Endothelial cell (in vitro differentiated cells): Measurements from ENCODE around the gene C1orf35. TPM values are rescaled to one million over a fixed set of nuclear protein-coding genes. Genes with fewer than 3 reads are reported as not detected.
A peak's percentile ranks its signal among the peaks of the same experiment; 100 is the strongest.

Experiments used
- DNase-seq: peaks from one replicate; pipeline ENCODE4 v3.0.0; 2021; ENCODE audit warnings: low spot score
- H3K27ac Mint-ChIP-seq: one replicate; pipeline ENCODE4 v1.8.0; 2021; ENCODE audit warnings: mixed read lengths, inconsistent platforms; ENCODE audit not compliant: unreplicated experiment
- H3K27me3 Mint-ChIP-seq: one replicate; pipeline ENCODE4 v1.8.0; 2021; ENCODE audit warnings: mild to moderate bottlenecking, moderate library complexity, mixed read lengths, inconsistent platforms; ENCODE audit not compliant: unreplicated experiment
- H3K36me3 Mint-ChIP-seq: one replicate; pipeline ENCODE4 v1.8.0; 2021; ENCODE audit warnings: mild to moderate bottlenecking, low read depth, mixed read lengths, inconsistent platforms; ENCODE audit not compliant: unreplicated experiment
- H3K4me1 Mint-ChIP-seq: one replicate; pipeline ENCODE4 v1.8.0; 2021; ENCODE audit warnings: mild to moderate bottlenecking, mixed read lengths, inconsistent platforms; ENCODE audit not compliant: unreplicated experiment
- H3K4me3 Mint-ChIP-seq: one replicate; pipeline ENCODE4 v1.8.0; 2021; ENCODE audit warnings: mild to moderate bottlenecking, mixed read lengths, inconsistent platforms; ENCODE audit not compliant: unreplicated experiment
- H3K9me3 Mint-ChIP-seq: one replicate; pipeline ENCODE4 v1.8.0; 2021; ENCODE audit warnings: mixed read lengths, inconsistent platforms; ENCODE audit not compliant: unreplicated experiment
- total RNA-seq: library from RNA; stranded (reverse); fragmentation: NEBNext Ultra II Directional; extraction: Animal tissue kit (Norgen Biotek cat#: 25700); gene quantifications from one replicate; pipeline ENCODE4 v1.2.1, GENCODE V29; 2021; ENCODE audit not compliant: unreplicated experiment
- TF ChIP-seq, protein P1 (sequence below): fragments of 200-600 bp; sonication (generic); IDR thresholded peaks from one replicate; pipeline ENCODE4 v1.5.0; 2021; ENCODE audit warnings: antibody characterized with exemption; ENCODE audit not compliant: unreplicated experiment

Gene C1orf35
- total RNA-seq, 1 donor from 2014 or later = 23.2 TPM

DNA sequence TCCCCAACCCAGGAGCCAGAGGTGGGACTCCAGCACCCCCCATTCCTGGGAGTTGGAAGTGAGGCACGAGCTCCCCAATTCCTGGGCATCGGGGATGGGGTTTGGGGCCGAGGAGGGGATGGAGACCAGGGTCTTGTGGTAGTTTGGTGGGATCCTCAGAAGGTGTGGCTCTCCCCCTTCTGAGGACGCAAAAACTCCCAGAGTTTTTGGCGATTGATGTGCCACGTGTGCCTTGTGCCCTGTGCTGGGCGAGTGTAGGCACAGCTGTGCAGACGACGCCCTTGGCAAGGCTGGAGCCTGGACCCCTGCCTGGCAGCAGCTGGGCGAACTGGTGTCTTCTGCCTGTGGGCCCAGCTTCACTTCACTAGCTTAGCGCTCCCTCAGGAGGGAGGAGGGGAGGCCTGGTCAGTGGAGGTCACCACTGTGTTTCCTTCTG lies 39.6 kb upstream of the C1orf35 start:
- Mint-ChIP-seq H3K27ac (no peak overlapping the region), H3K27me3 (peaks cover 11% of the 10 kb centered on the region), H3K4me1 (peaks cover 25% of the 10 kb centered on the region), H3K9me3 (no peaks in the 10 kb centered on the region), H3K4me3 (peak overlapping the region; percentile 65), H3K36me3 (peaks cover 8% of the 10 kb centered on the region)
- TF ChIP-seq, protein P1, sequence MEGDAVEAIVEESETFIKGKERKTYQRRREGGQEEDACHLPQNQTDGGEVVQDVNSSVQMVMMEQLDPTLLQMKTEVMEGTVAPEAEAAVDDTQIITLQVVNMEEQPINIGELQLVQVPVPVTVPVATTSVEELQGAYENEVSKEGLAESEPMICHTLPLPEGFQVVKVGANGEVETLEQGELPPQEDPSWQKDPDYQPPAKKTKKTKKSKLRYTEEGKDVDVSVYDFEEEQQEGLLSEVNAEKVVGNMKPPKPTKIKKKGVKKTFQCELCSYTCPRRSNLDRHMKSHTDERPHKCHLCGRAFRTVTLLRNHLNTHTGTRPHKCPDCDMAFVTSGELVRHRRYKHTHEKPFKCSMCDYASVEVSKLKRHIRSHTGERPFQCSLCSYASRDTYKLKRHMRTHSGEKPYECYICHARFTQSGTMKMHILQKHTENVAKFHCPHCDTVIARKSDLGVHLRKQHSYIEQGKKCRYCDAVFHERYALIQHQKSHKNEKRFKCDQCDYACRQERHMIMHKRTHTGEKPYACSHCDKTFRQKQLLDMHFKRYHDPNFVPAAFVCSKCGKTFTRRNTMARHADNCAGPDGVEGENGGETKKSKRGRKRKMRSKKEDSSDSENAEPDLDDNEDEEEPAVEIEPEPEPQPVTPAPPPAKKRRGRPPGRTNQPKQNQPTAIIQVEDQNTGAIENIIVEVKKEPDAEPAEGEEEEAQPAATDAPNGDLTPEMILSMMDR = no peak
- no peak for DNase-seq

DNA sequence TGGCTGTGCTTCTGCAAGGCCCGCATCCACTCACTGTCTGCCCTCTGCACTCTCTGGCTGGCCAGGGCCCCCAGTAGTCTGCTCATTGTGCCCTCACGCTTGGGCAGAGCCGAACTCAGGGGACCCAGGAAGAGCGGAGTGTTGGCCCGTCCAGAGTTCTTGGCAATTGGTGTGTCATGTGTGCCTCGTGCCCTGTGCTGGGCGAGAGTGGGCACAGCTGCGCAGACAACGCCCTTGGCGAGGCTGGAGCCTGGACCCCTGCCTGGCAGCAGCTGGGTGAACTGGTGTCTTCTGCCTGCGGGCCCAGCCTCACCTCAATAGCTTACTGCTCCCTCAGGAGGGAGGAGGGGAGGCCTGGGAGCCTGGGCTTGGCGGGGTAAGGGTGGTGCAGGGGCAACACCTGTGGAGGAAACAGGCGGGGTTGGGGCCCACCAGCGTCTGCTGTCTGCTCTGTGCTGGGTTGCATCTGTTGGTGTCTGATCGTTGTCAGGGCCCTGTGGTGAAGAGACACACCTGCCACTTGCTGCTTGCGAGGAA lies 39.1 kb upstream of the C1orf35 start:
- Mint-ChIP-seq H3K27me3 (peaks cover 11% of the 10 kb centered on the region), H3K36me3 (peaks cover 8% of the 10 kb centered on the region), H3K9me3 (no peaks in the 10 kb centered on the region), H3K27ac (no peak overlapping the region), H3K4me1 (peaks cover 25% of the 10 kb centered on the region), H3K4me3 (peak overlapping the region; percentile 94)
- TF ChIP-seq, protein P1 = no peak
- DNase-seq = no peak

DNA sequence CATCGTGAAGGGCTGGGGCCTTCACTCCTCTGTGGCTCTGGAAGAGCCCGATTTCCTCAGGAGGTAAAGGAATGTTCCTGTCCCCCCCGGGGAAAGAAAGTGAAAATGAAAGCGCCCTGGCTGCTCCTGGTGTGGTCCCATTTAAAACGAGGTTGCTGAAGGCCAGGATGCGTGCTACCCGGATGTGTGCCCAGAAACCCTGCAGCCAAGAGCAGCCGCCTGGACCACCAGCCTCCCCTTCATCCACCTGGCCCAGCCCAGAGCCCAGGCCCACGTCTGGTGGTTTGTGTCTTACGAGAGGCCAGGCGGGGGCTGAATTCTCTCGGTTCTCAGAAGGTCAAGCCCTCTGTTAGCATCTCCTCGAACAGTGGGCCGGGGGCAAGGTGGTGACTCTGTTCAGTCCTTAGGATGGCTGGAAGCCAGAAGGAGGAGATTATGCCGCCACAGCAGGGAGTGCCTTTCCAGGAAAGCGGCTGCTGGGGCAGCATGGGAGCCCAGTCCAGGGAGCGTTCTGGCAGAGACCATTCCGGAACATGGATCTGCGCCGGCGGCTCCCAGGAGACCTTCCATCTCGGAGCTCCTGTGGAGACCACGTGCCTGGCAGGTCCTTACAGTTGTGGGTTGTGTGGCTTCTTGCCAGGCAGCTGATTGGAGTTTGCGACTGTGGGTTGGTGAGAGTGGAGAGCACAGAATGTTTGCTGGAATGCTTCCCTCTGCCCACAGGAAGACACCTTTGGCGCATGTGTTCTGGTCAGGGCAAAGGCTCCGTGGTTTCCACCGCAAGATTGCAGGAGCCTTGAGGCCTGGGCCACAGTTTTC lies 38.3 kb upstream of the C1orf35 start:
- DNase-seq = no peak
- peak overlapping the region; percentile 94 for H3K4me3 Mint-ChIP-seq
- H3K4me1 Mint-ChIP-seq = peaks cover 25% of the 10 kb centered on the region
- peak overlapping the region; percentile 80 for H3K27ac Mint-ChIP-seq
- peaks cover 11% of the 10 kb centered on the region for H3K27me3 Mint-ChIP-seq
- peaks cover 8% of the 10 kb centered on the region for H3K36me3 Mint-ChIP-seq
- TF ChIP-seq, protein P1 = no peak
- no peaks in the 10 kb centered on the region for H3K9me3 Mint-ChIP-seq

DNA sequence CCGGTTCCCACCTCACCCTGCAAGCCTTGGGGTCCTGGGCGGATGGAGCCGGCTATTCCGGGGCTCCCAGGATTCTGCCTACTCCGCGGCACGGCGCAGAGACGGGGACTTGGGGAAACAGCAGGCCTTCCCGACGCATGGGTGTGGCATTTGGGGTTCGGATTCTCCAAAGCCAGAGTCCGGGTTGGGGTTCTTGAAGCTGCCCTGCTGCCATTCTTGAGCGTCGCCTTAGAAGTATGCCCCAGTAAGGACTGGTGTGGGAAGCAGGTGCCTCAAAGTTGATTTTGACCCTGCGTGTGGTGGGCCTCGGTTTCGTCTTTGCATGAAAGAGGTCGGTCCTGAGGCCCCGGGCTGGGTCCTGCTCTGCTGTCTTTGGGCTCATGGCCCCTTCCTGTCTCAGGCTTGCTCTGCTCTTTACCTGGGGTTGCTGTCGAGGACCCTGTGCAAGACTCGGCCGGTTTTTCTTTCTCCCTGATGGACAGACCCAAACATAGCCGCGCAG lies 37.6 kb upstream of the C1orf35 start:
- Mint-ChIP-seq H3K4me1 (peaks cover 25% of the 10 kb centered on the region), H3K9me3 (no peaks in the 10 kb centered on the region), H3K27me3 (peaks cover 11% of the 10 kb centered on the region), H3K4me3 (peak overlapping the region; percentile 94), H3K36me3 (peaks cover 8% of the 10 kb centered on the region), H3K27ac (peak overlapping the region; percentile 80)
- TF ChIP-seq, protein P1 = no peak
- DNase-seq = no peak
